Measurements from ENCODE around the gene DENND1A.

- TF ChIP-seq CTCF (conservative IDR thresholded peaks at IDR 0.05; ENCODE audit: low read depth, low read length), result no peak
- no peak for TF ChIP-seq EZH2 (IDR thresholded peaks at IDR 0.05; ENCODE audit: low read length, unreplicated experiment)
- TF ChIP-seq EZH2phosphoT487 (IDR thresholded peaks at IDR 0.05; ENCODE audit: borderline replicate concordance, low read length), result no peak
Observed at GRCh38 chr9:123402981-123403509, 526.9 kb downstream of the DENND1A start.

Measured in PC-3 (cell line).